GM13977 (cell line): Measurements from ENCODE around the gene RASA3.
"Not testable (repeated sequence)": the region's sequence is repeated elsewhere in the genome, so short reads cannot be mapped to it uniquely, and the experiment has no call there.

ENCODE experiments used
- DNase-seq: peaks from one replicate; pipeline ENCODE4 v3.0.0; 2012; ENCODE audit warnings: low spot score
- CTCF ChIP-seq: IDR thresholded peaks from 2 replicates; pipeline ENCODE4 v1.5.1; 2012; ENCODE audit warnings: mild to moderate bottlenecking, control low read depth; ENCODE audit not compliant: insufficient read depth; ENCODE audit errors: extremely low read depth, missing control alignments
- in situ Hi-C: fragments of 300-500 bp; cut with MboI; formaldehyde crosslinking; loops from one replicate; pipeline ENCODE4 v1.12.0; 2022; ENCODE audit warnings: low sequenced_read_pairs, low pct_unique_long_range_greater_than_20kb, mixed read lengths, inconsistent platforms; ENCODE audit not compliant: unreplicated experiment

RASA3 gene

DNA sequence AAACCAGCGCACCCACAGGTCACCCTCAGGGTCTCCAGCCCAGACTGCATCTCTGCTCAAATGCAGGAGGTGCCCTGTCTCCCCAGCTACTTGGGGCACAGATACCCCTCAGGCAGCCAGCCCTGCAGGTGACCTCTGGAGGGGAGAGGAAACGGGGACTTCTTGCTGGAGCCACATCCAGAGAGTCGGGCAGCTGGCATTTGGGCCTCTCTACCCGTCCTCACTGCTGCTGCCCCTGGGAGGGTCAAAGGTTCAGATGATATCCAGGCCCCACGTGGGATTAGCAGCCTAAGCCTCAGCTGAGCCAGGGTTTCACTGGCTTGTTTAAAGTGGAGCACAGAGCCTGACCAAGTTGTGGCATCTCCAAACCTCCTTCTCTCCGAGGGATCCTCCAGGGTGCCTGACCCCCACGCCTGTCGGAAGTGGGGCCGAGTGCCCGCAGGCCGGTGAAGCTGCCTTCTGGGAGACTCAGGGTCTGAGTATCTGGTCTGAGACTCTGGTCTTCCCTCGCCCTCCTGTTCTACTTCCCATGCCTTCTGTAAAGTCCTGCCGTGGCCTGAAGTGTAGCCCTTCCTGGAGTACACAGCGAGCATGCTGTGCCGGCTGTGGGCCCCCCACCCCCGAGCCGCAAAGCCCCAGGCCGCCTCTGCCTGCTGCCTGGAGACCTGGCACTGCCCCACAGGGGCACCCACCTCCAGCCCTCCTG is 2.1 kb downstream of the RASA3 start:
- in situ Hi-C loops, result no loop called here
- TF ChIP-seq CTCF, result no peak
- no peak for DNase-seq

DNA sequence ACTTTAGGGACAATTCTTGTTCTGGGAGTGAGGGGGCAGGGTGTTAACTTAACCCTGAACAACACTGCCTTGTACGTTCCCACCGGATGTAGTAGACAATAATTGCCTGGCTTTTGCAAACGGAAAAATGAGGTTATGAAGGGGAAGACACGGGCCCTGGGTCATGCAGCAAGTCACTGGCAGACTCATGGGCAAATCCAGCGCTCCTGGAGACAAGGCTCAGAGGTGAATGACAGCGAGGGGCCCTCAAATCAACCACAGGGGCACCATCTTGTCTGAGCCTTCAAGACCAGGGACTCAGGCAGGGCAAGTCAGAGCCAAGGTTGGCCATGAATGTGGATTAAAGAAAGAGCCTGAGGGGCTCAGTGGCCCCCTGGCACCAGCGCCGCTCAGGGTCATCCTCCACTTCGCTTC is 2.8 kb downstream of the RASA3 start:
- TF ChIP-seq CTCF, result no peak
- DNase-seq, result no peak
- in situ Hi-C loops, result no loop called here

DNA sequence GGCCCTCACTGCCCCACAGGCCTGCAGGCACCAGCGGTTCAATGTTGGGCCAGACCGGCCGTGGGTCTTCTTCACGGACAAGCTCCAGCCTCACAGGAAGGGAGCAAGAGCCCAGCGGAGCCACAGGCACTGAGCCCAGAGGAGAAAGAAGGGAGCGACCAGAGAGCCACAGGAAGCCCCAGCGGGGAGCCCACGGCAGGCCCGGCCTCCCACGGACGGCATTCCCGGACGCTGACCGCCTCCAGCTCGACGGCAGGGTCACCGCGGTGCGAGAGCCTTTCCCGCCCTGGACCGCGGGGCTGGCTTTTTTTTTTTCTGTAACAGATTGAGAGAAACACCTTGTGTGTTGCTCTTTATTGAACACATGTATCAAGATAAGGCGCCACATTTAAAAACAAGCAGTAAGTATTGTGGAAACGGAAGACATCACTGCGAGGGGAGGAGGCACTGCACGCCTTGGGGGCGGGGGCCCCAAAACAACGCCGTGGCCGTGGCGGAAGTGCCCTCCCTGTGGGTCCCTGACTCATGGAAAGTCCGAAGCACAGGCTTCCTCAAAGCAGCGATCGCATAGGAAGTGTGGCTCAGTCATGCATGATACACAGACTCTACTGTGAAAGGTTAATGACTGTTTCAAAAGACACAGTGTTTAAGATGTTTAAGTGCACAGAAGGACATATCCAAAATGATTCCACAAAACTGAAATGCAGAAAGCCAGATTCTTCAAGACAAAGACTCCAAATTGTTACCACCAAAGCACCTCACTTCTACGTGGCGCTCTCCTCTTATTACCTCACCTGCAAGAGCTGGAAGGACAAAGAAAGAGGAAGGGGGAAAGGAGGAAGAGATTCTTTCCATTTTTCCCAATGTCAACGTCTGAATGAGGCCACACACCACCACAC is 3.5 kb downstream of the RASA3 start:
- no peak for TF ChIP-seq CTCF
- in situ Hi-C loops, result no loop called here
- DNase-seq, result peak; percentile 94

DNA sequence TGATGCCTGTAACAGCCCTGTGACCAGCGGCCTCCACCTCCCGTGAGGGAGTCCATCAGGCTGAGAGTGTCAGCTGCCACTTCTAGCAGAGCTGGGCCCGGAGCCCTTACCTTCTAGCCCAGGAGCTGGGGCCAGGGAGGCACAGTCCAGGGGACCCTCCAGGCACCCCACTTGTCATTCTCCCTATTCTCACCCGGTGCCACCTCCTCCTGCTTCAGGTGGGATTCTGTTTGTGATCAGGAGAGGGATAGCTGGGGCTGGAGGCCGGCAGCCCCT is 4.1 kb downstream of the RASA3 start:
- in situ Hi-C loops, result no loop called here
- DNase-seq, result no peak
- no peak for TF ChIP-seq CTCF

- DNase-seq, result no peak
- in situ Hi-C loops, result no loop called here
- TF ChIP-seq CTCF, result no peak
Observed at GRCh38 chr13:114127473-114128347, 4.7 kb downstream of the RASA3 start.

DNA sequence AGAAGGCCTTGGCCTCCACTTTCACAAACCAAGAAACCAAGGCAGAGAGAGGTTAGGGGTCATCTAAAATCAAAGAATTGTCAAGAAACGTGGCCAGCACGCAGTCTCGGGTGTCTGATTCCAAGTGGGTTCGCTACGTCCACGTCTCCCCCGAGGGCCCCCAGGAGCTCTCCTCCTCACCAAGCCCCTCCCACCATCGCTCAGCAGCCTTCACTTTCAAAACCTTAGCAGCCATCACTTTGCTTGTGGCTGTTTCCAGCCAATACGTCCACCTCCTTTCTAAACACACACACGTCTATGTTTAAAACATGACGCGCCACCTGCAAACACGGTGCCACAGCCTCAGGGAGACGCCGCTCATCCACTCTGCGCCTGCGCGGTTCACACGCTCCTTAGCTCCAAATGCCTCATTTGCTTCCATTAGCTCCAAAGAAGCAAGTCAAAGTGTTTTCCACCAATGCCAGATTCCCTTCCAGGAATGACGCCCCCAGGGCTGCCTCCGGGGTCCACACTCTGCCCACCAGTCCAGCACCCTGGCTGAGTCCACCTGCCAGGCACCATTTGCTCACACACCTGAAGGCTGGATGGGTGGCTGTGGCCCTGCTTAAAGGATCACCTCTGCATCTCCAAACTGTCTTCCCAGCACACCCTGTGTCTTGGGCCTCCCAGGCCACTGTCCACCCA is 5.5 kb downstream of the RASA3 start:
- no peak for TF ChIP-seq CTCF
- no peak for DNase-seq
- in situ Hi-C loops, result no loop called here

DNA sequence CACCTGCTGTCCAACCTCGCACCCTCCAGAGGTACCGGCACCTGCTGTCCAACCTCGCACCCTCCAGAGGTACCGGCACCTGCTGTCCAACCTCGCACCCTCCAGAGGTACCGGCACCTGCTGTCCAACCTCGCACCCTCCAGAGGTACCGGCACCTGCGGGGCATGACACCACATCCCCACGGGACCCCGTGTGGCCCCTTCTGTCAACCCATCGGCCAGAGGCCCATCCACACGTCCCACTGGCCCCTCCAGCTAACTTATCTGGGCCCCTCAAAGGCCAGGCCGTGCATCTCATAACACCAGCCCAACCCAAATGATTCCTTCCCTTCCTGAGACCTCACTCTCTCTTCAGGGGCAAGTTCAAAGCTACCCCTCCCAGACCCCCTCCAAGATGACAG is 6.3 kb downstream of the RASA3 start:
- DNase-seq, in situ Hi-C loops: not testable (repeated sequence)
